Cardiac muscle cell (in vitro differentiated cells and primary cell): Measurements from ENCODE around the gene KRT83. TPM values are rescaled to one million over a fixed set of nuclear protein-coding genes. Genes with fewer than 3 reads are reported as not detected.

ENCODE experiments used
- DNase-seq, 2 donors: peaks; one replicate each; pipeline versions ENCODE4 v3.0.0 to v3.0.0-alpha.2; 2010 to 2017; ENCODE audit warnings: low read depth in 1 of 2, low spot score in 1 of 2
- H3K27ac ChIP-seq: fragments of 200-600 bp; sonication (generic); 2 replicates; pipeline ENCODE4 v1.5.1; 2016
- H3K27me3 ChIP-seq: fragments of 200-600 bp; sonication (generic); 2 replicates; pipeline ENCODE4 v1.6.0; 2016; ENCODE audit warnings: control low read depth
- H3K36me3 ChIP-seq: fragments of 200-600 bp; sonication (generic); 2 replicates; pipeline ENCODE4 v1.5.1; 2016; ENCODE audit warnings: control low read depth
- H3K4me1 ChIP-seq: fragments of 200-600 bp; sonication (generic); 2 replicates; pipeline ENCODE4 v1.8.1; 2017; ENCODE audit warnings: low read depth, mild to moderate bottlenecking, mixed run types
- H3K4me3 ChIP-seq: fragments of 200-600 bp; sonication (generic); 2 replicates; pipeline ENCODE4 v1.5.1; 2016; ENCODE audit warnings: mild to moderate bottlenecking
- H3K9me3 ChIP-seq: fragments of 200-600 bp; sonication (generic); 2 replicates; pipeline ENCODE4 v1.5.1; 2017; ENCODE audit warnings: low read depth, mild to moderate bottlenecking, control low read depth
- polyA plus RNA-seq: library from polyadenylated mRNA; unstranded; fragments of >200 nt; fragmentation: Nextera tagmentation; extraction: Ambion mirVana; gene quantifications from 2 replicates; pipeline ENCODE4 v1.2.1, GENCODE V29; 2016
- total RNA-seq: library from RNA; depleted of rRNA; stranded (reverse); fragments of >200 nt; gene quantifications from 2 replicates; pipeline ENCODE4 v1.2.3, GENCODE V29; 2016
- TF ChIP-seq, protein P1 (sequence below): IDR thresholded peaks from 2 replicates; pipeline ENCODE4 v1.5.1; 2012; ENCODE audit warnings: low read depth, mild to moderate bottlenecking, low read length

The KRT83 gene
- total and polyA plus RNA-seq, 2 experiments from 2014 or later, result not detected

DNA sequence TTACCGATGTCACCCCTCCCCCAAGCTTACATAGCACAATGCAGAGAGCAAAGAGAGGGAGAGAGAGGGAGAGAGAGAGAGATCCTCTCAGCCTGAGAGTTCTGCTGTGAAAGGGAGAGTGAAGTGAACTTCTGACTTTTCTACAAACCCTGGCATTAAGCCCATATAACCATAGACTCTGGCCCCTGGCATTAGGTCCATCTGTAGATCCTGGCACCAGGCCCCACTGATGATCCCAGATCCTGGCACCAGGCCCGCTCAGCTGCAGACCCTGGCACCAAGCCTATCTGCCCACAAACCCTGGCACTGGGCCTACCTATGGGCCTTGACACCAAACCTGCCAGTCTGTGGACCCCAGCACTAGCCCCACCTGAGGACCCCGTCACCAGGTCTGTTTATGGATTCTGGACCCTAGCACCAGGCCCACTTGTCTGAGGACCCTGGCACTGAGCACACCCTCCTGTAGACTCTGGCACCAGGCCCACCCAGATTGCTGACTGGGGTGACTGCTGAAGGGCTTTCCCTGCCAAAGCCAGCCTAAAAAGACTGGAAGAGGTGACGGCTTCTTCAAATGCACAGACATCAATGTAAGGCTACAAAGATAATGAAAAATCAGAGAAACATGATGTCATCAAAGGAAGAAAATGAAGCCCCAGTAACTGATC, 14.5 kb upstream of the KRT83 start:
- TF ChIP-seq, protein P1, sequence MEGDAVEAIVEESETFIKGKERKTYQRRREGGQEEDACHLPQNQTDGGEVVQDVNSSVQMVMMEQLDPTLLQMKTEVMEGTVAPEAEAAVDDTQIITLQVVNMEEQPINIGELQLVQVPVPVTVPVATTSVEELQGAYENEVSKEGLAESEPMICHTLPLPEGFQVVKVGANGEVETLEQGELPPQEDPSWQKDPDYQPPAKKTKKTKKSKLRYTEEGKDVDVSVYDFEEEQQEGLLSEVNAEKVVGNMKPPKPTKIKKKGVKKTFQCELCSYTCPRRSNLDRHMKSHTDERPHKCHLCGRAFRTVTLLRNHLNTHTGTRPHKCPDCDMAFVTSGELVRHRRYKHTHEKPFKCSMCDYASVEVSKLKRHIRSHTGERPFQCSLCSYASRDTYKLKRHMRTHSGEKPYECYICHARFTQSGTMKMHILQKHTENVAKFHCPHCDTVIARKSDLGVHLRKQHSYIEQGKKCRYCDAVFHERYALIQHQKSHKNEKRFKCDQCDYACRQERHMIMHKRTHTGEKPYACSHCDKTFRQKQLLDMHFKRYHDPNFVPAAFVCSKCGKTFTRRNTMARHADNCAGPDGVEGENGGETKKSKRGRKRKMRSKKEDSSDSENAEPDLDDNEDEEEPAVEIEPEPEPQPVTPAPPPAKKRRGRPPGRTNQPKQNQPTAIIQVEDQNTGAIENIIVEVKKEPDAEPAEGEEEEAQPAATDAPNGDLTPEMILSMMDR, result no peak
- H3K27me3 ChIP-seq, result peaks cover 18% of the 10 kb centered on the region
- no peak for DNase-seq
- no peaks in the 10 kb centered on the region for H3K4me1 ChIP-seq
- no peaks in the 10 kb centered on the region for H3K36me3 ChIP-seq
- H3K9me3 ChIP-seq, result no peaks in the 10 kb centered on the region
- no peak overlapping the region for H3K4me3 ChIP-seq
- no peak overlapping the region for H3K27ac ChIP-seq

DNA sequence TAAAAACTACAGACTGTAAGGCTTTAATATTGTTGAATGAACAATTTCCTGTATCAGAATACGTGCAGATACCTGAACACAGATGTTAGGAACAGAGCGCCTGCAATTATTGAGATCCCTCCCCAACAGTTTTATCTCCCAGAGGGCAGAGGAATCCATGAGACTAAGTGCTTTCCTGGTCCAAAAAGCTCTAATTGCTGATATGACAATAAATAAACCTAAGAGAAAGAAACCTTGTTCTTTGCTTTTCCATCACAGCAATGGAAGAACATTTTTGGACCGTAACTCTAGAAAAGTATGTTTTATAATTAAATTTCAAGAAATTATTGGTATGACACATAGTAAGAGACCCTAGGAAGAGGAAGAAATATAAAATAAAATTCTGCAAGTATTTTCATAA, 13.0 kb upstream of the KRT83 start:
- peaks cover 18% of the 10 kb centered on the region for H3K27me3 ChIP-seq
- TF ChIP-seq, protein P1, result no peak
- no peak for DNase-seq
- no peak overlapping the region for H3K27ac ChIP-seq
- no peak overlapping the region for H3K4me3 ChIP-seq
- H3K9me3 ChIP-seq, result no peaks in the 10 kb centered on the region
- H3K36me3 ChIP-seq, result no peaks in the 10 kb centered on the region
- H3K4me1 ChIP-seq, result no peaks in the 10 kb centered on the region

DNA sequence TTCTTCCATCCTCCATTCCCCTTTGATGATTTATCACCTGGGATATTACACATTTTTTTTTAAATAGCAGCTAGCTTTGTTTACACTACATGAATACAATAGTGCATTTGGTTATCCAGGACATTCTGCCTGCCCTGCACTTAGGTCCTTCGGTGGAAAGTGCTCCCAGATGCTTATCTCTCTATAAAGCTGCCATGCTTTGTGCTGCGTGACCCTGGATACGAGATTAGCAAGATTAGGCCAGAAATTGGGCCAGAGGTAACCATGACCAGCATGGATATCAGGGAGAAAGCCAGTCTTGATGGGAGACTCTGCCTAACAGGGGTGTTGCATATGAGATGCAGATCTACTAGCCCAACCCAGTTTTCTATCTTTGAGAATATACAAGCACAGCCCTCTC, 12.1 kb upstream of the KRT83 start:
- TF ChIP-seq, protein P1, result no peak
- Histone ChIP-seq H3K27me3 (peaks cover 15% of the 10 kb centered on the region), H3K4me3 (no peak overlapping the region), H3K9me3 (no peaks in the 10 kb centered on the region), H3K27ac (no peak overlapping the region), H3K36me3 (no peaks in the 10 kb centered on the region), H3K4me1 (no peaks in the 10 kb centered on the region)
- no peak for DNase-seq

DNA sequence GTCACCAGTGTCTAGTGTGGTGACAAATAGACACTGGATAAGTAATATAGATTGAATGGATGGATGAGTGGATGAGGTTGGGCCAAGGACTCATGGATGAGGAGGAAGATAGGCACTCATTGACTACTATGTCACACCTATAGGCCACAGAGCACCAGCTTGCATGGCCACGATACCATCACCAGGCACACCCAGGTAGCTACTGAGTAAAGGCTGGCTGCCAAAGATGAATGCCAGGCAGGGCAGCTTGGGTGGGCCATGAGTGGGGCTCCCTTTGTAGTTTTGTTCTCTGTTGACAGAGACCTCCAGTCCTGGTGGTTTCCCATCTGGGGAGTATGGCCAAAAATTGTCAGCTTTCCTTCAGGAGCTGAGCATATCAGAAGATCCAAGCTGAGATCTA, 11.2 kb upstream of the KRT83 start:
- H3K27ac ChIP-seq, result no peak overlapping the region
- no peaks in the 10 kb centered on the region for H3K9me3 ChIP-seq
- no peak overlapping the region for H3K4me3 ChIP-seq
- peaks cover 24% of the 10 kb centered on the region for H3K27me3 ChIP-seq
- DNase-seq, result no peak
- H3K36me3 ChIP-seq, result no peaks in the 10 kb centered on the region
- H3K4me1 ChIP-seq, result no peaks in the 10 kb centered on the region
- TF ChIP-seq, protein P1, result no peak

DNA sequence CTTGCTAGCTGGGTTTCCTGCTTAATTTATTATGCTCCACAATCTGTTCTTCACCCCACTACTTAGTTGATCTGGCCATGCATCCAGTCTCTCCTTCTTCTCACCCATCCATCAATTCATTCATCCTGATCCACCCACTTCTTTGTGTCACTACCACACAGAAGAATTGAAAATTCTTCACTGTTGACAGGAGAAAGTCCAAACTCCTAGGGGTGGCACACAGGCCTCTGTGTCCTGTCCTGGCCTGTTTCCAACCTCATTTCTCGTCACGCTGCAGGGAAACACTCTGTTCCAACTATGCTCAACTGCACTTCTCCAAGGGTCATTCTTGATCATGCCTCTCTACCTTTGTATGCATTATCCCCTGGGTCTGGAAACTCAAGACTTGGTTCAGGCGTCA, 10.6 kb upstream of the KRT83 start:
- Histone ChIP-seq H3K36me3 (no peaks in the 10 kb centered on the region), H3K4me1 (no peaks in the 10 kb centered on the region), H3K27ac (no peak overlapping the region), H3K4me3 (no peak overlapping the region), H3K9me3 (no peaks in the 10 kb centered on the region), H3K27me3 (peaks cover 27% of the 10 kb centered on the region)
- DNase-seq, result no peak
- TF ChIP-seq, protein P1, result no peak
